HG03457 (cell line): ENCODE results near the gene PODXL2.
"Not testable (repeated sequence)": the region's sequence is repeated elsewhere in the genome, so short reads cannot be mapped to it uniquely, and the experiment has no call there.

Experiments
- ATAC-seq: cut with Tn5 transposase; IDR thresholded peaks from one replicate; pipeline ENCODE4 v1.9.1; 2021; ENCODE audit warnings: moderate number of reproducible peaks; ENCODE audit not compliant: unreplicated experiment

PODXL2 gene

GRCh38 chr3:127605547-127605946, 23.4 kb upstream of the PODXL2 start:
- not testable (repeated sequence) for ATAC-seq

- no peak for ATAC-seq
Observed at GRCh38 chr3:127606086-127606805, 22.7 kb upstream of the PODXL2 start.

- ATAC-seq, result no peak
Observed at GRCh38 chr3:127606981-127607595, 21.9 kb upstream of the PODXL2 start.

GRCh38 chr3:127607675-127608361, 21.2 kb upstream of the PODXL2 start:
- ATAC-seq, result no peak

- ATAC-seq, result no peak
Observed at GRCh38 chr3:127608362-127608718, 20.6 kb upstream of the PODXL2 start.

GRCh38 chr3:127610105-127610504, 18.9 kb upstream of the PODXL2 start:
- no peak for ATAC-seq

GRCh38 chr3:127611251-127611650, 17.7 kb upstream of the PODXL2 start:
- ATAC-seq, result no peak

GRCh38 chr3:127612966-127613365, 16.0 kb upstream of the PODXL2 start:
- ATAC-seq, result no peak

- no peak for ATAC-seq
Observed at GRCh38 chr3:127613406-127613805, 15.6 kb upstream of the PODXL2 start.

- no peak for ATAC-seq
Observed at GRCh38 chr3:127614928-127615589, 13.9 kb upstream of the PODXL2 start.

- no peak for ATAC-seq
Observed at GRCh38 chr3:127615631-127616305, 13.2 kb upstream of the PODXL2 start.

- no peak for ATAC-seq
Observed at GRCh38 chr3:127616836-127617605, 12.0 kb upstream of the PODXL2 start.

- no peak for ATAC-seq
Observed at GRCh38 chr3:127618891-127619290, 10.1 kb upstream of the PODXL2 start.

GRCh38 chr3:127620637-127621375, 8.2 kb upstream of the PODXL2 start:
- ATAC-seq, result no peak

- no peak for ATAC-seq
Observed at GRCh38 chr3:127622031-127622430, 7.0 kb upstream of the PODXL2 start.

GRCh38 chr3:127622772-127623576, 6.0 kb upstream of the PODXL2 start:
- no peak for ATAC-seq

GRCh38 chr3:127624063-127624462, 4.9 kb upstream of the PODXL2 start:
- no peak for ATAC-seq

GRCh38 chr3:127625821-127626220, 3.2 kb upstream of the PODXL2 start:
- ATAC-seq, result no peak

GRCh38 chr3:127628426-127628787, 578 bp upstream of the PODXL2 start:
- no peak for ATAC-seq
